PC-9 (cell line): ENCODE data around the gene DIP2C. TPM values are rescaled to one million over a fixed set of nuclear protein-coding genes. Genes with fewer than 3 reads are reported as not detected.

Experiments
- BruUV-seq: library from RNA; stranded (reverse); fragments of 400-500 nt; replicated peaks from 2 replicates; lab custom pipeline; 2021; lab: Mats Ljungman, UMichigan
- CTCF ChIA-PET: fragments of 300-600 bp; sonication (Branson Sonifier 250); formaldehyde crosslinking; loops from one replicate; lab custom pipeline; 2022; ENCODE audit warnings: antibody characterized with exemption; lab: Charles Lee
- POLR2A ChIA-PET: fragments of 300-600 bp; sonication (Branson Sonifier 250); formaldehyde crosslinking; loops from one replicate; lab custom pipeline; 2022; ENCODE audit warnings: antibody characterized with exemption; ENCODE audit not compliant: unreplicated experiment; lab: Charles Lee
- DNase-seq, 2 experiments: peaks; one replicate each; pipeline versions ENCODE4 v3.0.0 to v3.0.0-alpha.2; 2015 to 2022; ENCODE audit warnings: mixed read lengths in 1 of 2
- H2AFZ ChIP-seq: fragments of 200-600 bp; sonication (generic); 2 replicates; pipeline ENCODE4 v1.8.1; 2017; ENCODE audit warnings: antibody characterized with exemption
- H3F3A ChIP-seq: fragments of 200-600 bp; sonication (generic); 2 replicates; pipeline ENCODE4 v1.8.1; 2017; ENCODE audit warnings: antibody characterized with exemption, mild to moderate bottlenecking, low read depth; ENCODE audit not compliant: insufficient read depth
- H3K27ac ChIP-seq: fragments of 200-600 bp; sonication (generic); 2 replicates; pipeline ENCODE4 v1.6.1; 2016; ENCODE audit warnings: mixed run types
- H3K27me3 ChIP-seq: fragments of 200-600 bp; sonication (generic); 2 replicates; pipeline ENCODE4 v1.6.1; 2016; ENCODE audit warnings: low read depth, mixed run types; ENCODE audit not compliant: insufficient read depth
- H3K36me3 ChIP-seq: fragments of 200-600 bp; sonication (generic); 2 replicates; pipeline ENCODE4 v1.6.1; 2016; ENCODE audit warnings: low read depth, mixed run types
- H3K4me1 ChIP-seq: fragments of 200-600 bp; sonication (generic); replicated peaks from 2 replicates; pipeline ENCODE4 v1.6.1; 2016; ENCODE audit warnings: mixed run types; ENCODE audit not compliant: insufficient read depth
- H3K4me2 ChIP-seq: fragments of 200-600 bp; sonication (generic); 2 replicates; pipeline ENCODE4 v1.6.1; 2017; ENCODE audit warnings: mixed run types
- H3K4me3 ChIP-seq: fragments of 200-600 bp; sonication (generic); 2 replicates; pipeline ENCODE4 v1.6.1; 2016; ENCODE audit warnings: mixed run types
- H3K79me2 ChIP-seq: fragments of 200-600 bp; sonication (generic); 2 replicates; pipeline ENCODE4 v1.6.1; 2017; ENCODE audit warnings: low read depth, mixed run types
- H3K9me2 ChIP-seq: fragments of 200-600 bp; sonication (generic); 2 replicates; pipeline ENCODE4 v1.8.1; 2017; ENCODE audit warnings: mild to moderate bottlenecking; ENCODE audit not compliant: insufficient read depth
- H3K9me3 ChIP-seq: fragments of 200-600 bp; sonication (generic); 2 replicates; pipeline ENCODE4 v1.8.1; 2016; ENCODE audit warnings: low read depth; ENCODE audit not compliant: insufficient read depth
- H4K20me1 ChIP-seq: fragments of 200-600 bp; sonication (generic); 2 replicates; pipeline ENCODE4 v1.8.1; 2017; ENCODE audit not compliant: insufficient read depth
- EZH2 ChIP-seq: fragments of 200-600 bp; sonication (generic); IDR thresholded peaks from 2 replicates; pipeline ENCODE4 v1.8.0; 2017; ENCODE audit warnings: antibody characterized with exemption, low read depth
- intact Hi-C: fragments of 100-400 bp; cut with micrococcal nuclease; formaldehyde crosslinking; loops from one replicate; pipeline ENCODE4 v1.10.0; 2022; ENCODE audit not compliant: unreplicated experiment
- total RNA-seq: library from RNA; stranded (reverse); gene quantifications from 2 replicates; pipeline ENCODE4 v1.2.3, GENCODE V29; 2021
- TF ChIP-seq, protein P1 (sequence below): fragments of 200-600 bp; sonication (generic); conservative IDR thresholded peaks from 2 replicates; pipeline ENCODE4 v1.6.1; 2017; ENCODE audit warnings: mixed run types, antibody characterized with exemption, mild to moderate bottlenecking, moderate library complexity

The DIP2C gene
- total RNA-seq, 1 experiment from 2014 or later, result 0.83 TPM

DNA sequence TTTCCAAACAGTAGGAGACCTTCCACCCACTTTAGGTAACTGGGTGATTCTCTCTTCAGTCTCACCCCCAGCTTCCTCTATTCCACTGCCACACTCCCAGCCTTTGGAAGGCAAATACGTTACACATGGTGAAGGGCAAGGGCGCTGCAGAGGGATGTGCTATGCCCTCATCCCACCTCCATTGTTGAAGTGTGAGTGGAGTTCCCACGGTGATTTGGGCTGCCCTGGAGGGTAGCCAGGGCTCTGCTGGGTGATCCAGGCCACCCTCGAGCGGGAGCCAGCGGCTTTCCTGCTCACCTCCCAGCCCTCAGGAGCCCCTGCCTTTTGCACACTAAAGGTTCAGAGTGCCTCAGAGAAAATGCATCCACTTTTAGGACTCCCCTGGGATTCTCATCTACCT lies 373.1 kb downstream of the DIP2C start:
- CTCF ChIA-PET, result no interaction called here
- DNase-seq, result no peak
- Histone ChIP-seq H3K27me3 (peaks cover 30% of the 10 kb centered on the region), H3K4me1 (no peaks in the 10 kb centered on the region), H3K36me3 (no peaks in the 10 kb centered on the region), H3K4me2 (no peak overlapping the region), H2AFZ (no peak overlapping the region), H3F3A (no peaks in the 10 kb centered on the region), H4K20me1 (no peaks in the 10 kb centered on the region), H3K4me3 (no peak overlapping the region), H3K9me3 (no peaks in the 10 kb centered on the region), H3K27ac (no peak overlapping the region), H3K9me2 (no peaks in the 10 kb centered on the region), H3K79me2 (no peaks in the 10 kb centered on the region)
- BruUV-seq, result no TSS peak
- POLR2A ChIA-PET, result no interaction called here
- intact Hi-C loops, result no loop called here
- TF ChIP-seq, protein P1, sequence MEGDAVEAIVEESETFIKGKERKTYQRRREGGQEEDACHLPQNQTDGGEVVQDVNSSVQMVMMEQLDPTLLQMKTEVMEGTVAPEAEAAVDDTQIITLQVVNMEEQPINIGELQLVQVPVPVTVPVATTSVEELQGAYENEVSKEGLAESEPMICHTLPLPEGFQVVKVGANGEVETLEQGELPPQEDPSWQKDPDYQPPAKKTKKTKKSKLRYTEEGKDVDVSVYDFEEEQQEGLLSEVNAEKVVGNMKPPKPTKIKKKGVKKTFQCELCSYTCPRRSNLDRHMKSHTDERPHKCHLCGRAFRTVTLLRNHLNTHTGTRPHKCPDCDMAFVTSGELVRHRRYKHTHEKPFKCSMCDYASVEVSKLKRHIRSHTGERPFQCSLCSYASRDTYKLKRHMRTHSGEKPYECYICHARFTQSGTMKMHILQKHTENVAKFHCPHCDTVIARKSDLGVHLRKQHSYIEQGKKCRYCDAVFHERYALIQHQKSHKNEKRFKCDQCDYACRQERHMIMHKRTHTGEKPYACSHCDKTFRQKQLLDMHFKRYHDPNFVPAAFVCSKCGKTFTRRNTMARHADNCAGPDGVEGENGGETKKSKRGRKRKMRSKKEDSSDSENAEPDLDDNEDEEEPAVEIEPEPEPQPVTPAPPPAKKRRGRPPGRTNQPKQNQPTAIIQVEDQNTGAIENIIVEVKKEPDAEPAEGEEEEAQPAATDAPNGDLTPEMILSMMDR, result no peak
- no peak for TF ChIP-seq EZH2

DNA sequence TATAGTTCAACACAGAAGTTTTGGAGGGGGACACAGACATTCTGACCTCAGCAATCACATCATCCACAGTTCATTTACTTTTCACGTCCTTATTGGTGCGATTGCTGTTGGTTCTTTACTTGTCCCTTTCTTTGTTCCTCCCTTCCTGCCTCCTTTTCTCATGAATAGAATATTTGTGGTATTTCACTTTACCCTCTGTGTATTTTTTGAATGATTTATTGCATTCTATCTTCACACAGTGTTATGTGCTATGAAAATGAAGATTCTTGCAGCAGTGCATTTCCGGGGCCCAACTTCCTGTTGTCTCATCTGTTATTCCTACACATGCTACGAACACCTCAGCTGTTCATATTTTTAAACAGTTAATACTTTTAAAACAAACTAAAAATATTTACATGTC lies 374.6 kb downstream of the DIP2C start:
- no peaks in the 10 kb centered on the region for H3K4me1 ChIP-seq
- no peaks in the 10 kb centered on the region for H3K9me3 ChIP-seq
- ChIA-PET POLR2A (no interaction called here), CTCF (no interaction called here)
- no peaks in the 10 kb centered on the region for H3K36me3 ChIP-seq
- intact Hi-C loops, result no loop called here
- no peak overlapping the region for H2AFZ ChIP-seq
- no peak overlapping the region for H3K27ac ChIP-seq
- H3K4me3 ChIP-seq, result no peak overlapping the region
- TF ChIP-seq, protein P1, result no peak
- TF ChIP-seq EZH2, result no peak
- BruUV-seq, result no TSS peak
- H4K20me1 ChIP-seq, result no peaks in the 10 kb centered on the region
- H3K79me2 ChIP-seq, result no peaks in the 10 kb centered on the region
- no peaks in the 10 kb centered on the region for H3K9me2 ChIP-seq
- no peak overlapping the region for H3K4me2 ChIP-seq
- no peaks in the 10 kb centered on the region for H3F3A ChIP-seq
- H3K27me3 ChIP-seq, result peaks cover 31% of the 10 kb centered on the region
- no peak for DNase-seq

DNA sequence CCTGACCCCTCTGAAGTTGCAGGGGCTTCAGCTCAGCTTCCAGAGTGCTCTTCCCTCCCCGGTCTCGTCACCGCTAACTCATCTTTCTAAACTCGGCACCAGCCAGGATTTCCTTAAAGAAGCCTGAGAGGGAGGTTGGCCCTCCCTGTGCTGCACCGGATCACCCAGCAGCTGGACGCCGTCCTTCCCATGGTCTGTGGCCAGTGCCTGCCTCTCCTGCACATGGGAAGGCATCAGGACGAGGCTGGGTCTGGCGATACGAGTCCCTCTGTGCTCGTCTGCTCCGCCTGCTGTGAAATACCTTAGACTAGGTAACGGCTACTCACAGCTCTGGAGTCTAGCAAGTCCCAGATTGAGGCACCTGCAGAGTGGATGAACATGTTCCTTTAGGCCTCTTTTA lies 375.1 kb downstream of the DIP2C start:
- H3K9me3 ChIP-seq, result no peaks in the 10 kb centered on the region
- H3K4me2 ChIP-seq, result no peak overlapping the region
- no peaks in the 10 kb centered on the region for H3K36me3 ChIP-seq
- peaks cover 34% of the 10 kb centered on the region for H3K27me3 ChIP-seq
- H3K27ac ChIP-seq, result no peak overlapping the region
- H3K9me2 ChIP-seq, result no peaks in the 10 kb centered on the region
- no TSS peak for BruUV-seq
- H3K79me2 ChIP-seq, result no peaks in the 10 kb centered on the region
- CTCF ChIA-PET, result no interaction called here
- no peaks in the 10 kb centered on the region for H3F3A ChIP-seq
- no peak for TF ChIP-seq EZH2
- TF ChIP-seq, protein P1, result no peak
- POLR2A ChIA-PET, result no interaction called here
- intact Hi-C loops, result no loop called here
- no peak overlapping the region for H3K4me3 ChIP-seq
- no peaks in the 10 kb centered on the region for H3K4me1 ChIP-seq
- H2AFZ ChIP-seq, result no peak overlapping the region
- no peak for DNase-seq
- H4K20me1 ChIP-seq, result no peaks in the 10 kb centered on the region
